ENCODE results near the gene IL3. TPM values are rescaled to one million over a fixed set of nuclear protein-coding genes. Genes with fewer than 3 reads are reported as not detected.

The IL3 gene
- total RNA-seq, 6 experiments from 2014 or later: not detected

DNA sequence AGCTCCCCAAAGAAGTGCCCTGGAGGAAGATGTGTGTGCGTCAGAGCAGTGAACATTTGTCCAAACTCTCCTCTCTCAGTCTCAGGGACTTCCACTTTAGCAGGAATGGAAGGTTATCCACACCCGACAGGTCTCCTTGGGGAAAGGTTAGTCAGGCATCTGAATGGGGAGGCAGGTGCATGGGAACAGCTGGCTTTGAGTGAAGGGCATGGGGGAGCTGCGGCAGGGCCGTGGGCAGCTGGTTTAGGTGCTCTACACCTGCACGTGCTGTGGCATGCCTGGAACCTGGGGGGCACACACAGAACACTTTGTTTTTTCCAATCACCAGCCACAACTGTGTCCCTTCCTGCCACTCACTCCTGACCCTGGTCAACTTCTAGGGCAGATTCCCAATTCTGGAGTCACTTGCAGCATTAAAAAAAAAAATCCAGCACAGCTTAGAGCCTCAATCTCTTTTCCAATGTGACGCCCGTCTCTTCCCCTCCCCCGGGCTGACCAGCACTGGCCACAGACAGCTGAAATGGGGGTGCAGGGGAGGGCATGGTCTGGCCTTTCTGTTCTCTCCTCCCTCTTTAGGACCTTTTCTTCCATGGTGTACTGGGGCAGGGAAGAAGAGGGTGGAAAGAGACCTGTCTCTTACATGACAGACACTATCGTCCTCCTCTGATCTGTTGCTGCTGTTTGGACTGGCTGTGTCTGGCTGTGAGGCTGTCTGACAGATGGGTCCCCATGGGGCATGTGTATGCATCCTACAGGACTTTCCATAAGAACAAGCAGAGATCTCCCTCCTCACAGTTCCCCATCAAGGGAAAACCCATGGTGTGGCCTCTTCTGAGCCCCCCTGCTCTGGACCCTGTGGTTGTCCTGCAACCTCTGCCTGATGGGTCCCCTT is 9.5 kb upstream of the IL3 start:
- Mint-ChIP-seq H3K27me3 (ENCODE audit: insufficient read depth) (peaks cover 44% of the 10 kb centered on the region), H3K36me3 (ENCODE audit: low read depth) (no peaks in the 10 kb centered on the region), H3K9me3 (no peaks in the 10 kb centered on the region), H3K27ac (no peak overlapping the region), H3K4me3 (no peak overlapping the region), H3K4me1 (ENCODE audit: low read depth) (no peaks in the 10 kb centered on the region)
- no peak for DNase-seq
- TF ChIP-seq, protein P1, sequence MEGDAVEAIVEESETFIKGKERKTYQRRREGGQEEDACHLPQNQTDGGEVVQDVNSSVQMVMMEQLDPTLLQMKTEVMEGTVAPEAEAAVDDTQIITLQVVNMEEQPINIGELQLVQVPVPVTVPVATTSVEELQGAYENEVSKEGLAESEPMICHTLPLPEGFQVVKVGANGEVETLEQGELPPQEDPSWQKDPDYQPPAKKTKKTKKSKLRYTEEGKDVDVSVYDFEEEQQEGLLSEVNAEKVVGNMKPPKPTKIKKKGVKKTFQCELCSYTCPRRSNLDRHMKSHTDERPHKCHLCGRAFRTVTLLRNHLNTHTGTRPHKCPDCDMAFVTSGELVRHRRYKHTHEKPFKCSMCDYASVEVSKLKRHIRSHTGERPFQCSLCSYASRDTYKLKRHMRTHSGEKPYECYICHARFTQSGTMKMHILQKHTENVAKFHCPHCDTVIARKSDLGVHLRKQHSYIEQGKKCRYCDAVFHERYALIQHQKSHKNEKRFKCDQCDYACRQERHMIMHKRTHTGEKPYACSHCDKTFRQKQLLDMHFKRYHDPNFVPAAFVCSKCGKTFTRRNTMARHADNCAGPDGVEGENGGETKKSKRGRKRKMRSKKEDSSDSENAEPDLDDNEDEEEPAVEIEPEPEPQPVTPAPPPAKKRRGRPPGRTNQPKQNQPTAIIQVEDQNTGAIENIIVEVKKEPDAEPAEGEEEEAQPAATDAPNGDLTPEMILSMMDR (IDR thresholded peaks at IDR 0.05): no peak

- H3K27ac Mint-ChIP-seq: no peak overlapping the region
- H3K36me3 Mint-ChIP-seq (ENCODE audit: low read depth): no peaks in the 10 kb centered on the region
- DNase-seq: no peak
- no peak overlapping the region for H3K4me3 Mint-ChIP-seq
- H3K9me3 Mint-ChIP-seq: no peaks in the 10 kb centered on the region
- TF ChIP-seq, protein P1 (IDR thresholded peaks at IDR 0.05): no peak
- peaks cover 38% of the 10 kb centered on the region for H3K27me3 Mint-ChIP-seq (ENCODE audit: insufficient read depth)
- no peaks in the 10 kb centered on the region for H3K4me1 Mint-ChIP-seq (ENCODE audit: low read depth)
Observed at GRCh38 chr5:132052520-132052919, 7.9 kb upstream of the IL3 start.

DNA sequence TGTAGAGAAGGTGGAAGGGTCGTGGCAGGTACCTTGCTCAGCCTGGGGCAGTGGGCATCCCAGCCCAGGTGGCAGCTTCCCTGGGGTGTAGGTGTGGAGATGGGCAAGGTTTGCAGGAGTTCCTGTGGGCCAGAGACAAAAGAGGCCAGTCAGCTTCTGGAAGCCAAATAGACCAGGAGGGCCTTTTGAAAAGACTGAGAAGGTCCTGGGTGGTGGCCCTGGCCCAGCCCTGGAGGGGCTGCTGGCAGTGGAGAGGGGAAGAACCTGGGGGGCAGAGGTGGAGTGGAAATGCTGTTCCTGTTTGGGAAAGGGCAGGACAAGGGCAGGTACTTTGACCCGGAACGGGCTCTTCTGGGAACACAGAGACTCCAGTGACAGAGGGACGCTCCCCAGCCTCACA is 7.0 kb upstream of the IL3 start:
- no peaks in the 10 kb centered on the region for H3K4me1 Mint-ChIP-seq (ENCODE audit: low read depth)
- TF ChIP-seq, protein P1 (IDR thresholded peaks at IDR 0.05): no peak
- no peaks in the 10 kb centered on the region for H3K9me3 Mint-ChIP-seq
- DNase-seq: no peak
- no peaks in the 10 kb centered on the region for H3K36me3 Mint-ChIP-seq (ENCODE audit: low read depth)
- H3K27me3 Mint-ChIP-seq (ENCODE audit: insufficient read depth): peaks cover 39% of the 10 kb centered on the region
- no peak overlapping the region for H3K4me3 Mint-ChIP-seq
- H3K27ac Mint-ChIP-seq: no peak overlapping the region

GRCh38 chr5:132054031-132054696 is 6.3 kb upstream of the IL3 start:
- Mint-ChIP-seq H3K27ac (no peak overlapping the region), H3K36me3 (ENCODE audit: low read depth) (no peaks in the 10 kb centered on the region), H3K9me3 (no peaks in the 10 kb centered on the region), H3K27me3 (ENCODE audit: insufficient read depth) (peaks cover 37% of the 10 kb centered on the region), H3K4me3 (no peak overlapping the region), H3K4me1 (ENCODE audit: low read depth) (no peaks in the 10 kb centered on the region)
- no peak for DNase-seq
- TF ChIP-seq, protein P1 (IDR thresholded peaks at IDR 0.05): no peak

GRCh38 chr5:132054697-132055440 is 5.6 kb upstream of the IL3 start:
- DNase-seq: no peak
- Mint-ChIP-seq H3K36me3 (ENCODE audit: low read depth) (no peaks in the 10 kb centered on the region), H3K4me3 (no peak overlapping the region), H3K4me1 (ENCODE audit: low read depth) (no peaks in the 10 kb centered on the region), H3K27ac (no peak overlapping the region), H3K27me3 (ENCODE audit: insufficient read depth) (peaks cover 33% of the 10 kb centered on the region), H3K9me3 (no peaks in the 10 kb centered on the region)
- TF ChIP-seq, protein P1 (IDR thresholded peaks at IDR 0.05): no peak

All from HFFc6 (cell line).